Psoas muscle (tissue), 8 donors: Measurements from ENCODE around the gene RGS8. TPM values are rescaled to one million over a fixed set of nuclear protein-coding genes. Genes with fewer than 3 reads are reported as not detected.

Source experiments
- ATAC-seq, 4 donors: fragments of 200-7000 bp; cut with Tn5 transposase; one replicate each; pipeline ENCODE4 v1.9.1; 2020; ENCODE audit warnings: moderate library complexity in 3 of 4, mild to moderate bottlenecking in 2 of 4
- DNase-seq, 2 donors: peaks; one replicate each; pipeline ENCODE4 v3.0.0-alpha.2; 2020
- H3K27ac ChIP-seq: fragments of 200-600 bp; one replicate; pipeline ENCODE4 v1.8.0; 2022
- H3K27me3 ChIP-seq, 3 donors: fragments of 200-600 bp in 1 of 3; one replicate each; pipeline versions ENCODE4 v1.6.1 to v1.8.0; 2013 to 2022; ENCODE audit warnings: low read length in 2 of 3, mild to moderate bottlenecking in 2 of 3, moderate library complexity in 1 of 3; ENCODE audit not compliant: insufficient read depth in 3 of 3
- H3K36me3 ChIP-seq, 2 donors: fragments of 200-600 bp in 1 of 2; one replicate each; pipeline versions ENCODE4 v1.6.1 to v1.8.0; 2013 to 2022; ENCODE audit warnings: low read depth in 1 of 2, mild to moderate bottlenecking in 1 of 2, moderate library complexity in 1 of 2; ENCODE audit not compliant: insufficient read depth in 1 of 2
- H3K4me1 ChIP-seq: fragments of 200-600 bp; one replicate; pipeline ENCODE4 v1.8.0; 2022
- H3K4me3 ChIP-seq: fragments of 200-600 bp; one replicate; pipeline ENCODE4 v1.8.0; 2022; ENCODE audit warnings: mild to moderate bottlenecking
- H3K9me3 ChIP-seq: fragments of 200-600 bp; one replicate; pipeline ENCODE4 v1.8.0; 2022
- CTCF ChIP-seq: fragments of 200-600 bp; IDR thresholded peaks from one replicate; pipeline ENCODE4 v1.8.0; 2022; ENCODE audit warnings: antibody characterized with exemption
- whole genome bisulfite sequencing, 3 donors: extraction: QIAGEN DNeasy Blood & Tissue Kit; methylation state at CpG; one replicate each; pipeline versions ENCODE4 v1.1.6 to v1.1.7; 2013; 5-methylcytosine and 5-hydroxymethylcytosine counted together
- intact Hi-C, 2 donors: fragments of 100-400 bp; cut with DNase I; formaldehyde crosslinking; loops; one replicate each; pipeline versions ENCODE4 v1.11.0 to v1.14.2; 2022
- polyA plus RNA-seq, 3 donors: library from polyadenylated mRNA; stranded (reverse); fragments of 200-250 nt; gene quantifications; one replicate each; pipeline ENCODE4 v1.2.3, GENCODE V29; 2013
- total RNA-seq, 4 donors: library from RNA; stranded (reverse); fragmentation: NEBNext Ultra II Directional in 2 of 4; extraction: Animal tissue kit (Norgen Biotek cat#: 25700) in 2 of 4; gene quantifications; one replicate each; pipeline versions ENCODE4 v1.2.1 to v1.2.4, GENCODE V29; 2021 to 2023
- donor health status: healthy with polysubstance abuse.
- donor health status: DM: no; HTN: no; CAD: no; lungs with moderate emphysema.
- donor health status: Bipolar disorder and iron deficiency.
- donor health status: healthy.
- donor health status: DM: yes; HTN: yes; CAD: no.
- donor health status: DM: no; HTN: no; CAD: no.
- donor health status: DM: no; HTN: no; CAD: no.
- donor health status: DM: yes; HTN: yes; CAD: no.

RGS8 gene
- total and polyA plus RNA-seq, 7 donors = under 0.01 to 0.01 TPM; not detected in 5

- Histone ChIP-seq H3K36me3 (no peaks in the 10 kb centered on the region), H3K4me1 (no peaks in the 10 kb centered on the region), H3K4me3 (no peak overlapping the region), H3K27me3 (no peaks in the 10 kb centered on the region), H3K9me3 (no peaks in the 10 kb centered on the region), H3K27ac (no peak overlapping the region)
- no peak for TF ChIP-seq CTCF
- peak in 1 of 2 donors; percentile 22 for DNase-seq
- ATAC-seq = no peak
- WGBS, 3 donors = 62 to 74% (median 66%) methylated on average over 8 of the region's 8 CpGs
- intact Hi-C loops = no loop called here
These were observed 41.2 kb upstream of the RGS8 start for GRCh38 chr1:182725259-182726255.

- intact Hi-C loops = no loop called here
- Histone ChIP-seq H3K27me3 (no peaks in the 10 kb centered on the region), H3K4me3 (no peak overlapping the region), H3K36me3 (no peaks in the 10 kb centered on the region), H3K27ac (no peak overlapping the region), H3K9me3 (no peaks in the 10 kb centered on the region), H3K4me1 (no peaks in the 10 kb centered on the region)
- ATAC-seq (no peak), DNase-seq (no peak)
- TF ChIP-seq CTCF = no peak
- WGBS, 3 donors = 85 to 97% (median 90%) methylated on average over 2 of the region's 2 CpGs
These were observed 39.8 kb upstream of the RGS8 start for GRCh38 chr1:182724215-182724614.

GRCh38 chr1:182723200-182723599 lies 38.8 kb upstream of the RGS8 start:
- H3K36me3 ChIP-seq = no peaks in the 10 kb centered on the region
- H3K4me3 ChIP-seq = no peak overlapping the region
- no peaks in the 10 kb centered on the region for H3K4me1 ChIP-seq
- ATAC-seq (no peak), DNase-seq (peak; percentile 57 to 76)
- intact Hi-C loops = no loop called here
- WGBS, 3 donors = 46 to 53% (median 47%) methylated on average over 2 of the region's 2 CpGs
- H3K27me3 ChIP-seq = no peaks in the 10 kb centered on the region
- TF ChIP-seq CTCF = no peak
- H3K27ac ChIP-seq = no peak overlapping the region
- no peaks in the 10 kb centered on the region for H3K9me3 ChIP-seq

- ATAC-seq (no peak), DNase-seq (no peak)
- no peaks in the 10 kb centered on the region for H3K36me3 ChIP-seq
- H3K4me3 ChIP-seq = no peak overlapping the region
- intact Hi-C loops = no loop called here
- H3K27ac ChIP-seq = no peak overlapping the region
- H3K27me3 ChIP-seq = no peaks in the 10 kb centered on the region
- H3K4me1 ChIP-seq = no peaks in the 10 kb centered on the region
- no peaks in the 10 kb centered on the region for H3K9me3 ChIP-seq
- WGBS, 3 donors = 49 to 77% (median 71%) methylated on average over 1 of the region's 1 CpG
- TF ChIP-seq CTCF = no peak
These were observed 37.1 kb upstream of the RGS8 start for GRCh38 chr1:182721525-182721924.
